Calu3 (cell line): ENCODE data around the gene DNAH6. TPM values are rescaled to one million over a fixed set of nuclear protein-coding genes. Genes with fewer than 3 reads are reported as not detected.

Experiments used
- BruUV-seq: library from RNA; stranded (reverse); fragments of 400-500 nt; replicated peaks from 2 replicates; lab custom pipeline; 2021; lab: Mats Ljungman, UMichigan
- CTCF ChIA-PET: fragments of 300-600 bp; sonication (Branson Sonifier 250); formaldehyde crosslinking; loops from one replicate; lab custom pipeline; 2022; ENCODE audit warnings: antibody characterized with exemption; lab: Charles Lee
- DNase-seq: peaks from one replicate; pipeline ENCODE4 v3.0.0; 2022
- H3K27ac Mint-ChIP-seq: one replicate; pipeline ENCODE4 v1.8.0; 2022; ENCODE audit warnings: mixed read lengths; ENCODE audit not compliant: unreplicated experiment
- H3K27me3 Mint-ChIP-seq: one replicate; pipeline ENCODE4 v1.8.0; 2022; ENCODE audit warnings: mixed read lengths; ENCODE audit not compliant: unreplicated experiment
- H3K36me3 Mint-ChIP-seq: one replicate; pipeline ENCODE4 v1.8.0; 2022; ENCODE audit warnings: mild to moderate bottlenecking, moderate library complexity, mixed read lengths; ENCODE audit not compliant: insufficient read depth, unreplicated experiment
- H3K4me1 Mint-ChIP-seq: one replicate; pipeline ENCODE4 v1.8.0; 2022; ENCODE audit warnings: mild to moderate bottlenecking, low read depth, mixed read lengths; ENCODE audit not compliant: unreplicated experiment
- H3K4me3 Mint-ChIP-seq: one replicate; pipeline ENCODE4 v1.8.0; 2022; ENCODE audit warnings: mild to moderate bottlenecking, low read depth, moderate library complexity, mixed read lengths; ENCODE audit not compliant: unreplicated experiment
- H3K9me3 Mint-ChIP-seq: one replicate; pipeline ENCODE4 v1.8.0; 2022; ENCODE audit warnings: low read depth, mixed read lengths; ENCODE audit not compliant: unreplicated experiment
- CTCF ChIP-seq: fragments of 200-600 bp; IDR thresholded peaks from one replicate; pipeline ENCODE4 v1.8.0; 2022; ENCODE audit warnings: antibody characterized with exemption; ENCODE audit not compliant: unreplicated experiment
- intact Hi-C: fragments of 100-400 bp; cut with micrococcal nuclease; formaldehyde crosslinking; loops from one replicate; pipeline ENCODE4 v1.10.0; 2022; ENCODE audit not compliant: unreplicated experiment
- total RNA-seq: library from RNA; stranded (reverse); gene quantifications from 2 replicates; pipeline ENCODE4 v1.2.3, GENCODE V29; 2022

The DNAH6 gene
- total RNA-seq, 1 experiment from 2014 or later = 1.3 TPM

DNA sequence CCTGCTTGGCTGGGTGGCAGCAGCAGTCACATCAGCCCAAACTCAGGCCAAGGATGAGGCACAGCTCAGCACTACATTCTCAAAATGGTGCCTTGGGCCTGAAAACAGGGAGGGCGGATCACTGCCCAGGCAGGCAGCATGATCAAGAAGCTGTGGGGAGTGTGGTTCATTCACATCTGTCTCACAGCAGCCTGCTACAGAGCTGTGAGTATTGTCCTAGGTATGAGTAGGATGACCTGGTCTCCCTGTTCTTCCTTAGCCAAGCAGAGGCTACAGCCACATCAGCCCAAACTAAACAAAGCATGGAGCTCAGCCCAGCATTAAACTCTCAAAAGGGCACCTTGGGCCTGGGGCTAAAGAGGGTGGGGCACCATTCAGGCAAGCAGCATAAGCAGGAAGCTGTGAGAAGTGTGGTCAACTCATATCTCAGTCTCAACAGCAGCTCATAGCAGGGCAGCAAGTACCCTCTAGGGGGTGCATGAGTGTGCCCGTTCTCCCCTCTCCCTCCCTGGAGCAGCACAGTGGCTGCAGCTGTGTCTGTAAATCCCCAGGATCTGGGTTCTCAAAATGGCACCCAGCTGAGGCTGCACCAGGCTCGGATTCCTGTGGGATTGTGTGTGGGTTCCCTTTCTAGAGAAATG lies 225.0 kb downstream of the DNAH6 start:
- Mint-ChIP-seq H3K4me3 (no peak overlapping the region), H3K4me1 (no peaks in the 10 kb centered on the region), H3K36me3 (no peaks in the 10 kb centered on the region), H3K27ac (no peak overlapping the region), H3K27me3 (peaks cover 69% of the 10 kb centered on the region), H3K9me3 (no peaks in the 10 kb centered on the region)
- intact Hi-C loops = no loop called here
- BruUV-seq = no TSS peak
- peak; percentile 50 for DNase-seq
- CTCF ChIA-PET = interaction anchor here (0.6 kb wide), 1 partner anchor 122 kb away, joined by 3 read pairs; no protein-coding TSS in a partner anchor
- no peak for TF ChIP-seq CTCF

- Mint-ChIP-seq H3K27me3 (peaks cover 44% of the 10 kb centered on the region), H3K4me3 (no peak overlapping the region), H3K4me1 (no peaks in the 10 kb centered on the region), H3K27ac (no peak overlapping the region), H3K36me3 (no peaks in the 10 kb centered on the region), H3K9me3 (peaks cover 3% of the 10 kb centered on the region)
- no peak for TF ChIP-seq CTCF
- BruUV-seq = no TSS peak
- CTCF ChIA-PET = no interaction called here
- intact Hi-C loops = no loop called here
- no peak for DNase-seq
These were observed 232.0 kb downstream of the DNAH6 start for GRCh38 chr2:84748341-84748740.

DNA sequence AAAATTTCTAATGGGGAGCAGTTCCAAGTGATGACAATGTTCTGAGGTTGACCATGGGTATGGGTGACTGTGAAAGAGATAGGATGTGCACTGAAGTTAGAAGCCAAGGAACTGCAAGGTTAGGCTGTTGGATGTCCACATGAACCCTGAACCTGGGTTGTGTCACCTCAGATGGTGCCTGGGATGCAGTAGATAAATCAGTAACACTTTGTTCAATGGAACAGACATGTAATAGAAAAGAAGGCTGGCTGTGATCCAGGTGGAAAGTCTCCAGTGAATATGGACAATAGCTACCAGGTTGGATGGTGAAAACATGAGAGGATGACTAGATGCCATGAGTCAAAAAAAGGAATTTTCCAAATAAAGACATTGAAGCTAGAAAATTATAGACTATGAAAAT lies 233.1 kb downstream of the DNAH6 start:
- no TSS peak for BruUV-seq
- CTCF ChIA-PET = no interaction called here
- Mint-ChIP-seq H3K36me3 (no peaks in the 10 kb centered on the region), H3K9me3 (peaks cover 3% of the 10 kb centered on the region), H3K4me1 (no peaks in the 10 kb centered on the region), H3K27ac (no peak overlapping the region), H3K4me3 (no peak overlapping the region), H3K27me3 (peaks cover 44% of the 10 kb centered on the region)
- intact Hi-C loops = no loop called here
- no peak for DNase-seq
- TF ChIP-seq CTCF = no peak

- H3K9me3 Mint-ChIP-seq = no peaks in the 10 kb centered on the region
- H3K4me1 Mint-ChIP-seq = no peaks in the 10 kb centered on the region
- no peaks in the 10 kb centered on the region for H3K27me3 Mint-ChIP-seq
- H3K4me3 Mint-ChIP-seq = no peak overlapping the region
- CTCF ChIA-PET = no interaction called here
- TF ChIP-seq CTCF = no peak
- DNase-seq = no peak
- no peaks in the 10 kb centered on the region for H3K36me3 Mint-ChIP-seq
- no peak overlapping the region for H3K27ac Mint-ChIP-seq
- intact Hi-C loops = no loop called here
- BruUV-seq = no TSS peak
These were observed 238.8 kb downstream of the DNAH6 start for GRCh38 chr2:84755096-84755495.
